DND-41 (cell line): Measurements from ENCODE around the gene LIN7B.

Source experiments
- EZH2 ChIP-seq: IDR thresholded peaks from 3 replicates; pipeline ENCODE4 v1.6.1; 2012; ENCODE audit warnings: borderline replicate concordance, low read depth, mild to moderate bottlenecking, moderate library complexity, low read length, inconsistent platforms; ENCODE audit not compliant: severe bottlenecking
- TF ChIP-seq, protein P1 (sequence below): IDR thresholded peaks from 2 replicates; pipeline ENCODE4 v1.5.1; 2012; ENCODE audit warnings: borderline replicate concordance, low read length, moderate library complexity, mild to moderate bottlenecking; ENCODE audit not compliant: poor library complexity, severe bottlenecking; ENCODE audit errors: extremely low read depth

DNA sequence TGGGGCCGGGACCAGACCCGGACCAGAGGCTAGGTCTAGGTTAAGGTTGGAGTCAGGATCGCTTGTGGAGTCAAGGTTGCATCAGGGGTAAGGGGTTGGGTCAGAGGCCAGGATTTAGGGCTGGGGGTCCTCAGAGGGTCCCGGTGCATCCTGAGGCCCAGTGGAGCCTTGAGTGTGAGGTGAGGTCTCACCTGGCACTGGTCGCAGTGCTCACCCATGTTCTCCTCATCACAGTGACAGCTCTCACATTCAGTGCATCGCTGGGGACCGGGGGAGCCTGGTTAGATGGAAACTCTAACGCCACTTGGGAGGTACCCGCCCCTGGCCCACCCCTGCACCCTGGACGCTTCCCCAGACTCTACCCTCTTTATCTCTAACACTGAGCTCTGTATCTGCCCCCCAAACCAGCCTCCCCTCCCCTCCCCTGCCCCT lies 38.0 kb downstream of the LIN7B start:
- TF ChIP-seq, protein P1, sequence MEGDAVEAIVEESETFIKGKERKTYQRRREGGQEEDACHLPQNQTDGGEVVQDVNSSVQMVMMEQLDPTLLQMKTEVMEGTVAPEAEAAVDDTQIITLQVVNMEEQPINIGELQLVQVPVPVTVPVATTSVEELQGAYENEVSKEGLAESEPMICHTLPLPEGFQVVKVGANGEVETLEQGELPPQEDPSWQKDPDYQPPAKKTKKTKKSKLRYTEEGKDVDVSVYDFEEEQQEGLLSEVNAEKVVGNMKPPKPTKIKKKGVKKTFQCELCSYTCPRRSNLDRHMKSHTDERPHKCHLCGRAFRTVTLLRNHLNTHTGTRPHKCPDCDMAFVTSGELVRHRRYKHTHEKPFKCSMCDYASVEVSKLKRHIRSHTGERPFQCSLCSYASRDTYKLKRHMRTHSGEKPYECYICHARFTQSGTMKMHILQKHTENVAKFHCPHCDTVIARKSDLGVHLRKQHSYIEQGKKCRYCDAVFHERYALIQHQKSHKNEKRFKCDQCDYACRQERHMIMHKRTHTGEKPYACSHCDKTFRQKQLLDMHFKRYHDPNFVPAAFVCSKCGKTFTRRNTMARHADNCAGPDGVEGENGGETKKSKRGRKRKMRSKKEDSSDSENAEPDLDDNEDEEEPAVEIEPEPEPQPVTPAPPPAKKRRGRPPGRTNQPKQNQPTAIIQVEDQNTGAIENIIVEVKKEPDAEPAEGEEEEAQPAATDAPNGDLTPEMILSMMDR: no peak
- no peak for TF ChIP-seq EZH2
